Measurements from ENCODE around the gene ZNF473. TPM values are rescaled to one million over a fixed set of nuclear protein-coding genes. Genes with fewer than 3 reads are reported as not detected.
"Not testable (repeated sequence)": the region's sequence is repeated elsewhere in the genome, so short reads cannot be mapped to it uniquely, and the experiment has no call there.

The ZNF473 gene
- total RNA-seq, 4 donors from 2014 or later, result 6.7 to 16.7 (median 10.5) TPM

GRCh38 chr19:50060107-50060506 lies 34.3 kb downstream of the ZNF473 start:
- 83 to 87% methylated on average over 15 of the region's 15 CpGs for WGBS, 2 donors
- TF ChIP-seq CTCF (IDR thresholded peaks at IDR 0.05), result no peak
- no peak for TF ChIP-seq POLR2A (IDR thresholded peaks at IDR 0.05)
- no peak for DNase-seq (ENCODE audit: low spot score in 2 of 2)
- intact Hi-C loops (cut with DNase I; ENCODE audit: low total_unique reads), result no loop called here
- no peak overlapping the region for H3K4me3 ChIP-seq (ENCODE audit: low read depth, poor library complexity, severe bottlenecking)

- no peak for DNase-seq (ENCODE audit: low spot score in 2 of 2)
- intact Hi-C loops (cut with DNase I; ENCODE audit: low total_unique reads), result no loop called here
- no peak overlapping the region for H3K4me3 ChIP-seq (ENCODE audit: low read depth, poor library complexity, severe bottlenecking)
- TF ChIP-seq POLR2A (IDR thresholded peaks at IDR 0.05) (no peak), CTCF (IDR thresholded peaks at IDR 0.05) (no peak)
- 74 to 77% methylated on average over 5 of the region's 5 CpGs for WGBS, 2 donors
Measured at GRCh38 chr19:50061650-50062049, 35.8 kb downstream of the ZNF473 start.

- 76 to 81% methylated on average over 10 of the region's 10 CpGs for WGBS, 2 donors
- DNase-seq (ENCODE audit: low spot score in 2 of 2), result no peak
- TF ChIP-seq CTCF (IDR thresholded peaks at IDR 0.05) (no peak), POLR2A (IDR thresholded peaks at IDR 0.05) (no peak)
- H3K4me3 ChIP-seq (ENCODE audit: low read depth, poor library complexity, severe bottlenecking), result no peak overlapping the region
- intact Hi-C loops (cut with DNase I; ENCODE audit: low total_unique reads), result no loop called here
Measured at GRCh38 chr19:50065938-50066337, 40.1 kb downstream of the ZNF473 start.

- intact Hi-C loops (cut with DNase I; ENCODE audit: low total_unique reads), result no loop called here
Measured at GRCh38 chr19:50067575-50067974, 41.8 kb downstream of the ZNF473 start.

GRCh38 chr19:50068382-50068781 lies 42.6 kb downstream of the ZNF473 start:
- intact Hi-C loops (cut with DNase I; ENCODE audit: low total_unique reads); DNase-seq (ENCODE audit: low spot score in 2 of 2); H3K4me3 ChIP-seq (ENCODE audit: low read depth, poor library complexity, severe bottlenecking): not testable (repeated sequence)
- WGBS, 2 donors, result 84 to 88% methylated on average over 5 of the region's 5 CpGs

More at GRCh38 chr19:50067575-50067974, 41.8 kb downstream of the ZNF473 start:
- 78 to 83% methylated on average over 6 of the region's 6 CpGs for WGBS, 2 donors
- TF ChIP-seq POLR2A (IDR thresholded peaks at IDR 0.05), result no peak
- TF ChIP-seq CTCF (IDR thresholded peaks at IDR 0.05), result no peak
- H3K4me3 ChIP-seq (ENCODE audit: low read depth, poor library complexity, severe bottlenecking), result no peak overlapping the region
- DNase-seq (ENCODE audit: low spot score in 2 of 2), result no peak

- intact Hi-C loops (cut with DNase I; ENCODE audit: low total_unique reads); DNase-seq (ENCODE audit: low spot score in 2 of 2); H3K4me3 ChIP-seq (ENCODE audit: low read depth, poor library complexity, severe bottlenecking): not testable (repeated sequence)
- 40% methylated on average over 1 of the region's 8 CpGs; no CpG with 5 or more reads in 1 of the 2 donors for WGBS, 2 donors
Measured at GRCh38 chr19:50075076-50075475, 49.3 kb downstream of the ZNF473 start.

GRCh38 chr19:50075644-50076372 lies 50.0 kb downstream of the ZNF473 start:
- DNase-seq (ENCODE audit: low spot score in 2 of 2); intact Hi-C loops (cut with DNase I; ENCODE audit: low total_unique reads); H3K4me3 ChIP-seq (ENCODE audit: low read depth, poor library complexity, severe bottlenecking): not testable (repeated sequence)
- 88 to 90% methylated on average over 13 to 14 of the region's 14 CpGs for WGBS, 2 donors

- WGBS, 2 donors, result 68 to 71% methylated on average over 10 of the region's 10 CpGs
- intact Hi-C loops (cut with DNase I; ENCODE audit: low total_unique reads); H3K4me3 ChIP-seq (ENCODE audit: low read depth, poor library complexity, severe bottlenecking); DNase-seq (ENCODE audit: low spot score in 2 of 2): not testable (repeated sequence)
Measured at GRCh38 chr19:50076581-50077355, 51.0 kb downstream of the ZNF473 start.

- 90 to 93% methylated on average over 4 of the region's 5 CpGs for WGBS, 2 donors
Measured at GRCh38 chr19:50079014-50079413, 53.2 kb downstream of the ZNF473 start.

GRCh38 chr19:50084440-50084839 lies 58.6 kb downstream of the ZNF473 start:
- intact Hi-C loops (cut with DNase I; ENCODE audit: low total_unique reads); DNase-seq (ENCODE audit: low spot score in 2 of 2); H3K4me3 ChIP-seq (ENCODE audit: low read depth, poor library complexity, severe bottlenecking): not testable (repeated sequence)
- WGBS, 2 donors, result 79 to 84% methylated on average over 2 of the region's 2 CpGs

More at GRCh38 chr19:50079014-50079413, 53.2 kb downstream of the ZNF473 start:
- intact Hi-C loops (cut with DNase I; ENCODE audit: low total_unique reads); H3K4me3 ChIP-seq (ENCODE audit: low read depth, poor library complexity, severe bottlenecking); DNase-seq (ENCODE audit: low spot score in 2 of 2): not testable (repeated sequence)

All from lower leg skin (tissue), 4 donors.